Astrocyte of the spinal cord (primary cell): Measurements from ENCODE around the gene ASXL2.
"Not testable (repeated sequence)": the region's sequence is repeated elsewhere in the genome, so short reads cannot be mapped to it uniquely, and the experiment has no call there.

Source experiments
- DNase-seq: peaks from one replicate; pipeline ENCODE4 v3.0.0; 2011; ENCODE audit warnings: low read depth, low spot score
- H3K4me3 ChIP-seq: 2 replicates; pipeline ENCODE4 v1.5.1; 2011; ENCODE audit warnings: low read depth, mild to moderate bottlenecking, low read length, moderate library complexity
- CTCF ChIP-seq: IDR thresholded peaks from 2 replicates; pipeline ENCODE4 v1.5.1; 2012; ENCODE audit warnings: low read depth, mild to moderate bottlenecking, low read length, inconsistent platforms
- in situ Hi-C: cut with HindIII; loops from 2 replicates; pipeline ENCODE4 v1.10.0; 2017; ENCODE audit warnings: low sequenced_read_pairs

ASXL2 gene

GRCh38 chr2:25913696-25913973, 35.3 kb upstream of the ASXL2 start:
- DNase-seq, H3K4me3 ChIP-seq, in situ Hi-C loops: not testable (repeated sequence)

GRCh38 chr2:25912851-25913695, 34.8 kb upstream of the ASXL2 start:
- peak; percentile 34 for DNase-seq
- in situ Hi-C loops = no loop called here
- no peak for TF ChIP-seq CTCF
- H3K4me3 ChIP-seq = no peak overlapping the region

GRCh38 chr2:25909574-25909973, 31.3 kb upstream of the ASXL2 start:
- in situ Hi-C loops, H3K4me3 ChIP-seq, DNase-seq: not testable (repeated sequence)

GRCh38 chr2:25905126-25905525, 26.8 kb upstream of the ASXL2 start:
- H3K4me3 ChIP-seq = no peak overlapping the region
- no peak for TF ChIP-seq CTCF
- in situ Hi-C loops = no loop called here
- no peak for DNase-seq

- H3K4me3 ChIP-seq = no peak overlapping the region
- in situ Hi-C loops = no loop called here
Observed at GRCh38 chr2:25903216-25903776, 25.0 kb upstream of the ASXL2 start.

GRCh38 chr2:25899404-25899970, 21.2 kb upstream of the ASXL2 start:
- H3K4me3 ChIP-seq = no peak overlapping the region
- in situ Hi-C loops = no loop called here
- no peak for DNase-seq
- no peak for TF ChIP-seq CTCF

More at GRCh38 chr2:25903216-25903776, 25.0 kb upstream of the ASXL2 start:
- DNase-seq = no peak
- TF ChIP-seq CTCF = no peak

- H3K4me3 ChIP-seq = no peak overlapping the region
- no peak for TF ChIP-seq CTCF
- in situ Hi-C loops = no loop called here
- no peak for DNase-seq
Observed at GRCh38 chr2:25897506-25897905, 19.2 kb upstream of the ASXL2 start.

- H3K4me3 ChIP-seq, DNase-seq, in situ Hi-C loops: not testable (repeated sequence)
Observed at GRCh38 chr2:25896308-25896707, 18.0 kb upstream of the ASXL2 start.
